Measurements from ENCODE around the gene SBNO2.
"Not testable (repeated sequence)": the region's sequence is repeated elsewhere in the genome, so short reads cannot be mapped to it uniquely, and the experiment has no call there.

SBNO2 gene

GRCh38 chr19:1136621-1137317 is 37.3 kb downstream of the SBNO2 start:
- no peak for ATAC-seq (replicated peaks)
- Mint-ChIP-seq H3K9me3 (peaks cover 0 to 2% of the 10 kb centered on the region in 2 donors), H3K4me1 (ENCODE audit: low read depth in 2 of 2) (peaks cover 11 to 12% of the 10 kb centered on the region in 2 donors), H3K36me3 (ENCODE audit: insufficient read depth) (peaks cover 28% of the 10 kb centered on the region), H3K27me3 (no peaks in the 10 kb centered on the region), H3K27ac (peak overlapping the region; percentile 19 to 83), H3K4me3 (no peak overlapping the region)
- DNase-seq: no peak

DNA sequence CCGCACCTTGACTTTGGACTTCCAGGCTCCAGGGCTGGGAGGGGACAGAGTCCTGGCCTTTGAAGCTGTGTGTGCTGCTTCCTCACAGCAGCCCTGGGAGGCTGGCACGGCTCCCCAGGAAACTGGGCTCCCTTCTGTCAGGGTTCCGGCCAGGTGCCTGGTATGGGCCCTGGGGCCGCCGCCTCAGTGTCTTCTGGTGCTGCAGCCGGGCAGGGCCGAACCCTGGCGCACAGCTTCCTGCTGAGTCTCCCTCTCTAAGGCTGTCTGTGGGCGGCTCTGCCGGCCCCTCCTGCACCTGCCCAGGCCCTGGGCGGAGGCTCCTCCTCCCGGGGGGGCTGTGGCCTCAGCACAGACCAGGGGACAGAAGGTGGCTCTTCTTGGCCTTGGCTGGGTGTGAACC is 37.9 kb downstream of the SBNO2 start:
- Mint-ChIP-seq H3K27me3 (no peaks in the 10 kb centered on the region), H3K36me3 (ENCODE audit: insufficient read depth) (peaks cover 33% of the 10 kb centered on the region), H3K27ac (peak overlapping the region; percentile 19 to 83), H3K4me3 (no peak overlapping the region), H3K9me3 (no peaks in the 10 kb centered on the region), H3K4me1 (ENCODE audit: low read depth in 2 of 2) (peaks cover 13 to 15% of the 10 kb centered on the region in 2 donors)
- ATAC-seq (replicated peaks) (no peak), DNase-seq (no peak)

DNA sequence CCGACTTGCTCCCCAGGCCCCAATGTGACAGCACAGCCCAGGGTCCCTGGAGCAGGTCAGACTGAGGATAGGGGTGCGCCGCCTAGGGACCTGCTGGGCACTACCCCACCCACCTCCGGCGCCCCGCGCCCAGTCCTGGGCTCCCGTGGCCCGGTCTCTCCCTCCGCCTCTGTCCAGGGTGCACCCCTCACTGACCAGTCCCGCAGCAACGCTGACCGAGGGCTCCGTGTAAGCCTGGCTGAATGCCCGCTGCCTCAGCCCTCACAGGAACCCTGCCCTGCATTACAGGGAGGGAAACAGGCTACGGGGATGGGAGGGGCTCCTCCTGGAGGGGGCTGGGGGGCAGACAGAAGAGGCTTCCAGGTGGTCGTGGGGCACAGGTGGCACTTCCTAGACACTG is 38.6 kb downstream of the SBNO2 start:
- Mint-ChIP-seq H3K27me3 (no peaks in the 10 kb centered on the region), H3K4me1 (ENCODE audit: low read depth in 2 of 2) (peaks cover 21% of the 10 kb centered on the region in 2 donors), H3K36me3 (ENCODE audit: insufficient read depth) (peaks cover 33% of the 10 kb centered on the region), H3K9me3 (no peaks in the 10 kb centered on the region), H3K4me3 (no peak overlapping the region), H3K27ac (peak overlapping the region in 1 of 2 donors; percentile 62)
- ATAC-seq (replicated peaks) (no peak), DNase-seq (no peak)

DNA sequence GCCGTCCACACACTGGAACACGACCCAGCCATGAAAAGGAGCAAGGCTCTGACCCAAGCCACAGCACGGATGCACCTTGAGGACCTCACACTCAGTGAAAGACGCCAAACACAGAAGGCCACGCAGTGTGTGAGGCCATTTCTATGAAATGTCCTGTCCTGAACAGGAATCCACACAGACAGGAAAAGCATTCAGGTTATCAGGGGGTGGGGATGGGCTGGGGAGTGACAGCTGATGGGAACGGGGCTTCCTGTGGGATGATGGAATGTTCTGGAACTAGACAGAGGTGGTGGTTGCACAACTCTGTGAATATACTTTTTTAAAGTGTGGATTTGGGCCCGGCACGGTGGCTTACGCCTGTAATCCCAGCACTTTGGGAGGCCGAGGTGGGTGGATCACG is 39.6 kb downstream of the SBNO2 start:
- DNase-seq: no peak
- H3K4me1 Mint-ChIP-seq (ENCODE audit: low read depth in 2 of 2): peaks cover 27 to 28% of the 10 kb centered on the region in 2 donors

DNA sequence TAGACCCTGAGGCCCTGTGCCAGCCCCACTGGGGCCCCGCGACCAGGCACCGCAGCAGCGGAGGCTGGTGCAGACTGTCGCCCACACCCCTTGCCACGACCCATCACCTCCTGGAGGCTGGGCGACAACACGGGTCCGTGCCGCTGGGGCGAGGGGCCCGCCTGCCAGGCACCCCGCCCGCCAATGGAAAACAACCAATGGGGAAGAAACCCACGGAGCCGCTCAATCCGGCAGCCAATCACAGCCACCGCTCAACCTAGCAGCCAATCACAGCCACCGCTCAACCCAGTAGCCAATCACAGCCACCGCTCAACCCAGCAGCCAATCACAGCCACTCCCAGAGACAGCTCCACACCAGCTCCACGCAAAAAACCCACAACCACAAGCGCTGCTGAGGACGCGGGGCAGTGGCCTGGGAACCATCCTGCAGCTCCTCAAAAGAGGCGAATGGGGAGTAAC is 40.6 kb downstream of the SBNO2 start:
- peak; percentile 65 for ATAC-seq (replicated peaks)
- Mint-ChIP-seq H3K27ac (peak overlapping the region; percentile 85 to 94), H3K36me3 (ENCODE audit: insufficient read depth) (peaks cover 26% of the 10 kb centered on the region), H3K4me1 (ENCODE audit: low read depth in 2 of 2) (peaks cover 27 to 28% of the 10 kb centered on the region in 2 donors), H3K4me3 (peak overlapping the region; percentile 83 to 84), H3K27me3 (no peaks in the 10 kb centered on the region), H3K9me3 (no peaks in the 10 kb centered on the region)
- DNase-seq: peak; percentile 86 to 87 (median 87)

More for the DNA sequence above, 39.6 kb downstream of the SBNO2 start:
- peaks cover 29% of the 10 kb centered on the region for H3K36me3 Mint-ChIP-seq (ENCODE audit: insufficient read depth)
- H3K9me3 Mint-ChIP-seq: no peaks in the 10 kb centered on the region
- H3K27me3 Mint-ChIP-seq: no peaks in the 10 kb centered on the region
- H3K4me3 Mint-ChIP-seq: peak overlapping the region in 1 of 2 donors; percentile 84
- no peak overlapping the region for H3K27ac Mint-ChIP-seq
- no peak for ATAC-seq (replicated peaks)

GRCh38 chr19:1132552-1133383 is 41.3 kb downstream of the SBNO2 start:
- peaks cover 27 to 28% of the 10 kb centered on the region in 2 donors for H3K4me1 Mint-ChIP-seq (ENCODE audit: low read depth in 2 of 2)
- no peaks in the 10 kb centered on the region for H3K27me3 Mint-ChIP-seq

DNA sequence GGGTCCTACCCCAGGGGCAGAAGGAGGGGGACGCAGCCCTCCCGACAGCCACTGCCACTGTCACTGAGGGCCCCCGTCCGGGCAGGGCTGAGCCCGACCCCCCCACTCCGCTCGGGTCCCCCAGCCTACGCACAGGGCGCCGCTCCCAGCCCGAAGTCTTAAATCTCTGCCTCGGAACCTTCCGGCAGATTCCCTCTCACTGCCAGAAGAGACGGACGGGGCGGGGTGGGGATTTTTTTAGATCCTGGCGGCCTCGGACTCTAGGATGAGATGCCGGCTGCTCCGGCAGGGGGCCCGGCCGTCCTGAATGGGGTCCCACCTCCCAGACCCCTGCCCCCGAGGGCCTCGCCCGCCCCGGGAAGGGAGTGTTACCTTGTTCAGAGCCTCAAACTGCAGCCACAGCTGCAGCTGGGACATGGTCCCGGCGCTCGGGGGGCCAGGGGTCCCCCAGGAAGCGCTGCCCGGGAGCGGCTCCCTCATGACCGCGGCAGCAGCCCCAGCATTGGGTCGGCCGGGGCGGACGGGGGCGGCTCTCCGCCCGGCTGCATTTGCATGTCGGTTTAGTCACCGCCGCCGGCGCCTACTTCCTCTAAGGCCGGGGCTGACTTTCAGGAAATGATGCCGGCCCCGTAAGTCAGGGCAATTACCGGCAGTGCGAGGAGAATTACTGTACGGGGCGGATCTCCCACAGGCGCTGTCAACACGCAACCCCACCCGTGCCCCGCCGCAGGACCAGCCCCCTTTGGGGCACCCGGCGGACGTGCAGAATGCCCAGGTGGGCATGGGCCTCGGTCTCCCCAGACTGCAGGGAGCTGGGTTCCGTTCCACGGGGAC is 42.1 kb downstream of the SBNO2 start:
- Mint-ChIP-seq H3K4me1 (ENCODE audit: low read depth in 2 of 2) (peaks cover 27 to 28% of the 10 kb centered on the region in 2 donors), H3K4me3 (peak overlapping the region; percentile 83 to 84), H3K9me3 (no peaks in the 10 kb centered on the region), H3K36me3 (ENCODE audit: insufficient read depth) (peaks cover 33% of the 10 kb centered on the region), H3K27me3 (no peaks in the 10 kb centered on the region), H3K27ac (peak overlapping the region; percentile 85 to 94)
- ATAC-seq (replicated peaks): peak; percentile 59
- DNase-seq: peak; percentile 76 to 81 (median 77)

More at GRCh38 chr19:1132552-1133383, 41.3 kb downstream of the SBNO2 start:
- H3K4me3 Mint-ChIP-seq: peak overlapping the region; percentile 83 to 84
- peaks cover 26% of the 10 kb centered on the region for H3K36me3 Mint-ChIP-seq (ENCODE audit: insufficient read depth)
- no peaks in the 10 kb centered on the region for H3K9me3 Mint-ChIP-seq
- H3K27ac Mint-ChIP-seq: peak overlapping the region; percentile 85 to 94
- peak; percentile 44 to 59 (median 51) for DNase-seq
- peak; percentile 42 for ATAC-seq (replicated peaks)

- Mint-ChIP-seq H3K9me3 (no peaks in the 10 kb centered on the region), H3K4me3 (peak overlapping the region; percentile 83 to 84), H3K36me3 (ENCODE audit: insufficient read depth) (peaks cover 37% of the 10 kb centered on the region), H3K27ac (peak overlapping the region; percentile 85 to 94), H3K27me3 (no peaks in the 10 kb centered on the region), H3K4me1 (ENCODE audit: low read depth in 2 of 2) (peaks cover 22 to 27% of the 10 kb centered on the region in 2 donors)
- no peak for ATAC-seq (replicated peaks)
- DNase-seq: peak in 1 of 3 experiments; percentile 34
Measured at GRCh38 chr19:1130771-1131717, 43.0 kb downstream of the SBNO2 start.

DNA sequence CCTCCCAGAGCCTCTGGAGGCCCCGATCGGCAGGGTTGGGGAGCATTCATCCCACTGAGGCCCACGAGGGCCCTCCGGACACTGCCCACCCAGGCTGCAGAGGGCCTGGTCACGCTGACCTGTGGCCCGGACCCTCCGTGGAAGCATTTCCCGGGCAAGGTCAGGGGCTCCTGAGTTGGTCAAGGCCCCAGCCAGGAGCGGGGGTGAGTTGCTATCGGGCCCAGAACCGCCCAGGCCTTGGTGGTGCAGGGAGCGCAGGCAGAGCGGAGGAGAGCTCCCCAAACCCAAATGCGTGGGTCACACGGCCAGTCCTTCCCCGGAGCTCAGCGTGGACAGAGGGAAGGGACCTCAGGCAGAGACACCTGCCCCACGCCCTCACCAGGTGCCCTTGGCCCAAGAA is 44.5 kb downstream of the SBNO2 start:
- peaks cover 40% of the 10 kb centered on the region for H3K36me3 Mint-ChIP-seq (ENCODE audit: insufficient read depth)
- no peaks in the 10 kb centered on the region for H3K27me3 Mint-ChIP-seq
- no peak for DNase-seq
- no peak for ATAC-seq (replicated peaks)
- peaks cover 22 to 25% of the 10 kb centered on the region in 2 donors for H3K4me1 Mint-ChIP-seq (ENCODE audit: low read depth in 2 of 2)
- H3K4me3 Mint-ChIP-seq: peak overlapping the region; percentile 83 to 84
- H3K9me3 Mint-ChIP-seq: no peaks in the 10 kb centered on the region
- peak overlapping the region; percentile 41 to 69 for H3K27ac Mint-ChIP-seq

DNA sequence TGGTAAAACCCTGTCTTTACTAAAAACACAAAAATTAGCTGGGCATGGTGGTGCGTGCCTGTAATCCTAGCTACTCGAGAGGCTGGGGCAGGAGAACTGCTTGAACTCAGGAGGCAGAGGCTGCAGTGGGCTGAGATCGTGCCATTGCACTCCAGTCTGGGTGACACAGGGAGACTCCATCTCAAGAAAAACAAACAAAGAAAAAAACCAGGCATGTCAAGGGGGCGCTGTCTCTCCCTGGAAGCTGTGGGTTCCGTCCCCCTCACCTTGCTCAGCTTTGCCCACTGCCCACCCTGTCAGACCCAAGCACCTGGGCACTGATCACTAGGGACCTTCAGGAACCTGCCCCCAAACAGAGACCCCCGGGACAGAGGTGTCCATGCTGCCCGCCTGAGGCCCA is 45.0 kb downstream of the SBNO2 start:
- Mint-ChIP-seq H3K27ac (peak overlapping the region; percentile 41 to 69), H3K4me1 (ENCODE audit: low read depth in 2 of 2) (peaks cover 22 to 25% of the 10 kb centered on the region in 2 donors), H3K4me3 (peak overlapping the region in 1 of 2 donors; percentile 84), H3K36me3 (ENCODE audit: insufficient read depth) (peaks cover 38% of the 10 kb centered on the region)
- not testable (repeated sequence) for ATAC-seq (replicated peaks); DNase-seq; H3K9me3 Mint-ChIP-seq; H3K27me3 Mint-ChIP-seq

GRCh38 chr19:1128106-1128505 is 46.0 kb downstream of the SBNO2 start:
- ATAC-seq (replicated peaks) (no peak), DNase-seq (no peak)
- H3K4me3 Mint-ChIP-seq: peak overlapping the region in 1 of 2 donors; percentile 41
- no peaks in the 10 kb centered on the region for H3K9me3 Mint-ChIP-seq
- no peak overlapping the region for H3K27ac Mint-ChIP-seq
- no peaks in the 10 kb centered on the region for H3K27me3 Mint-ChIP-seq
- peaks cover 34% of the 10 kb centered on the region for H3K36me3 Mint-ChIP-seq (ENCODE audit: insufficient read depth)
- peaks cover 15 to 18% of the 10 kb centered on the region in 2 donors for H3K4me1 Mint-ChIP-seq (ENCODE audit: low read depth in 2 of 2)
